HG03066 (cell line): Measurements from ENCODE around the gene NARS2.
"Not testable (repeated sequence)": the region's sequence is repeated elsewhere in the genome, so short reads cannot be mapped to it uniquely, and the experiment has no call there.

Experiments
- ATAC-seq: cut with Tn5 transposase; IDR thresholded peaks from one replicate; pipeline ENCODE4 v1.9.1; 2021; ENCODE audit warnings: low read depth; ENCODE audit not compliant: unreplicated experiment

The NARS2 gene, protein sequence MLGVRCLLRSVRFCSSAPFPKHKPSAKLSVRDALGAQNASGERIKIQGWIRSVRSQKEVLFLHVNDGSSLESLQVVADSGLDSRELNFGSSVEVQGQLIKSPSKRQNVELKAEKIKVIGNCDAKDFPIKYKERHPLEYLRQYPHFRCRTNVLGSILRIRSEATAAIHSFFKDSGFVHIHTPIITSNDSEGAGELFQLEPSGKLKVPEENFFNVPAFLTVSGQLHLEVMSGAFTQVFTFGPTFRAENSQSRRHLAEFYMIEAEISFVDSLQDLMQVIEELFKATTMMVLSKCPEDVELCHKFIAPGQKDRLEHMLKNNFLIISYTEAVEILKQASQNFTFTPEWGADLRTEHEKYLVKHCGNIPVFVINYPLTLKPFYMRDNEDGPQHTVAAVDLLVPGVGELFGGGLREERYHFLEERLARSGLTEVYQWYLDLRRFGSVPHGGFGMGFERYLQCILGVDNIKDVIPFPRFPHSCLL

DNA sequence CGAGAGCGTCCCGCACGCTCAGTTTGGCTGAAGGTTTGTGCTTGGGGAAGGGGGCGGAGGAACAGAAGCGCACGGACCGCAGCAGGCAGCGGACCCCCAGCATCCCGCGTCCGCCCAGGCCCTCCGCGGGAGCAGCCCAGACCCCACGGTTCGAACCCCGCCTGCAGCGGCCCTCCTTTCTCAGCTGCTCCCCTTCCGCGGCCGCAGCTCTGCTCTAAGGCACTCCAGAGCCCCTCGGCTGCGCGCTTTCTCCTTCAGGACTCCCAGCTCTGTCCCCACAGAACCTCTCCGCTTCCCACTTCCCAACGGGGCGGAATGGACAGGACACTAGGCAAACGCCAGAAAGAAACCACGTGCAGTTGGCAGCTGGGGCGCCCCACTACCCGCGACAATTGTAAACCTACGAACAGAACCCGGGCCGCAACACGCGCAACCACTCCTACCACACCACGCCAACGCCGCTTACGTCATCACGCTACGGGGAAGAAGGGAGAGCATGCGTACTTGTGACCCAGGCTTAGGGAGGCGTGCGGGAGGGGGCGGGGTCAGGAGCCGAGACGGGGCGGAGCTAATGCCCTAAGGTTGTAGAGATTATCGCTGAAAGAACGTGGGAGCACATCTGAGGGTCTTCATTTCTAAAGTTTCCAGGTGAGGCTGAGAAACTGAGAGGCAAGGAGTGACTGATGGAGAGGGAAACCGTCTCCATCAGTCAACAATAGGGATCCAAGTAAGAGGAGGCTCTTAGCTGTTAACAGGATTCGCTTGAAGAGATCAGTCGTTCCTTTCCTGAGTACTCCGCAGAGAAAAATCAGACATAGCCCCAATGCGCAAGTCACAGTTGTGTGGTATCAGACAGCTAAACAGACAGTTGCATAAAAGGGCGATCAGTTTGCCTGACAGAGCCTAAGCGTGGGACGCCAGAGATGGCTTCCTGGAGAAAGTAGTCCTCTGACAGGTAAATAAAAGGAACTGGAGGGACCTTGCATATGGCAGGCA is at the start of gene NARS2:
Gene NARS2, minus strand, starts transcription at position 479 of the 996 bp plus-strand sequence. Its CDS starts 376 bp downstream, at position 103.
- peak; percentile 94 for ATAC-seq

DNA sequence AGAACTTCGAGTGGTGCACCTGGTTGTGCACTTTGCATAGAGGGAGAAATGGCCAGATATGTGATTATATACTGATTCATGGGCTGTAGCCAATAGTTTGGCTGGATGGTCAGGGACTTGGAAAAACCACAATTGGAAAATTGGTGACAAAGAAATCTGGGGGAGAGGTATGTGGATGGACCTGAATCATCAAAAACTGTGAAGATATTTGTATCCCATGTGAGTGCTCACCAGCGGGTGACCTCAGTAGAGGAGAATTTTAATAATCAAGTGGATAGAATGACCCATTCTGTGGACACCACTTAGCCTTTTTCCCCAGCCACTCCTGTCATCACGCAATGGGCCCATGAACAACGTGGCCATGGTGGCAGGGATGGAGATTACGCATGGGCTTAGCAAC is 48.0 kb upstream of the NARS2 start:
- no peak for ATAC-seq

DNA sequence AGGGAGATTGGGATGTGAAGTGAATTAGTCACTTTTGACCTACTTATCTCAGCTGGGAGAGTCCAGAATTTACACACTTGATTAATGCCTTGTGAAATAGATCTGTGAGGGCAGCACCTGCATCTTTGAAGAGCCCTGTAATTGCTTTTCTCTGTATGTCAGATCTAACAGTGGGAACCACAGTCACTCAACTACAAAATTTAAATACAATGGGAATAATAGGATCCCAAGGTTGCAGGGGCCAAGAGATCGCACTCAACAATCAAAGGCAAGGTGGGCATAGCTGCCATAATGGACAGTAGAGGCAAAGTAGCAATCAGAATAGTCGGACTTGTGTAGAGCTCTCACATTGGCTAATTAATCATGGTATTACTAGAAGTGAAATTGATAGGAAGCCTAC is 45.5 kb upstream of the NARS2 start:
- no peak for ATAC-seq

DNA sequence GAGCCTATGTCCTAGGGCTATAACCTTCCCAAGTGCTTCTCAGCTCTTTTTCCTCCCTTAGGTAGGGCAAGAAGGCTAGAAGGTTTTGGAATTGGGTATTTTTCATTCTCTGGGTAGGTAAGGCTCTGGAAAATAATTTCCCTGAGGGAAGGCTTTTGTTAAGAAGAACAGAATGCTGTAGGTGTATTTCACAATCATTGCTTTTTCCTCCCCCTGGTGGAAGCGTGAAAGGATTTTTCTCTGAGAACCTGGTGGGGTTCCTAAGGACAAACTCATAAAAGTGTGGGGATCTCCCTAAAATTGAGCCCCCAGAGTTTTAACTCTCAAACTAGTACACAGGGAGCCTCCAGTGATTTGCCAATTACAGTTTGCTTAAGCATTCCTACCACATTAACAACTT is 41.1 kb upstream of the NARS2 start:
- ATAC-seq: no peak

DNA sequence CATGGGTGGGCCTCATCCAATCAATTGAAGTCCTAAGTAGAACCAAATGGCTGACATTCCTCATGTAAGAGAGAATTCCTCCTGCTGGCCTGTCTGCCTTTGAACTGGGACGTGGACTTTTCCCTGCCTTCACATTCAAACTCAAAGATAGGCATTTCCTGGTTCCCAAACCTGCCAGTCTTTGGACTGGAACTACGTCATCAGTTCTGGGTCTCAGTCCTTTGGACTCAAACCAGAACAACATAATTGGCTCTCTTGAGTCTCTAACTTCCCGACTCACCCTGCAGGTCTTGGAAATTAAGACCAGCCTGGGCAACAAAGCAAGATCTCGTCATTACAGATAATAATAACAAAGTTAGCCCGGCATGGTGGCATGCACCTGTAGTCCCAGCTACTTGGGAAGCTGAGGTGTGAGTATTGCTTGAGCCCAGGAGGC is 38.7 kb upstream of the NARS2 start:
- ATAC-seq: no peak

DNA sequence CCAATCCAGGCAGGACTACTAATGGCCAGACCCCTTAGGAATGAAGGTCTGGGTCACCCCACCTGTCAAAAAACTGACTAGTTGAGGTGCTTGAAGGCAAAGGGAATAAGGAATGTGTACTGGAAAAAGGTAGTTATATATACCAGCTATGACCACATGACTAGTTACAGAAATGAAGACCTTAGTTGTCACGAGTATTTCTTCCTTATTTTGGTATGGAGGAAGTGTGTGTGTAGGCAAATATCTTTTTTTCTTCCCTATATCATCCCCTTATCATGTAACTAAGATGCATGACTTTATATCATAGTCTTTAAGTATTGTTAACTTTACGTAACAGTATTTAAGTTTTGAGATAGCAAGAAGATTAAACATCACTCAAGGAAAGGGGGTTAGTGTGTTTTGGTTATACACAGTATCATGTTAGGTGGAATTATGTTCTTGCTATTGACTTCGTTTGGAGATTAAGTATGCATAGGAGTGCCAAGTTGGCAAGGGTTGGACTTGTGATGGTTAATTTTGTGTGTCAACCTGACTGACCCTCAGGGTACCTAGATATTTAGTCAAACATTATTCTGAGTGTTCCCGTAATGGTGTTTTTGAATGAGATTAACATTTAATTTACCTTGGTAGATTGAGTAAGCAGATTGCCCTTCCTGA is 38.2 kb upstream of the NARS2 start:
- no peak for ATAC-seq

DNA sequence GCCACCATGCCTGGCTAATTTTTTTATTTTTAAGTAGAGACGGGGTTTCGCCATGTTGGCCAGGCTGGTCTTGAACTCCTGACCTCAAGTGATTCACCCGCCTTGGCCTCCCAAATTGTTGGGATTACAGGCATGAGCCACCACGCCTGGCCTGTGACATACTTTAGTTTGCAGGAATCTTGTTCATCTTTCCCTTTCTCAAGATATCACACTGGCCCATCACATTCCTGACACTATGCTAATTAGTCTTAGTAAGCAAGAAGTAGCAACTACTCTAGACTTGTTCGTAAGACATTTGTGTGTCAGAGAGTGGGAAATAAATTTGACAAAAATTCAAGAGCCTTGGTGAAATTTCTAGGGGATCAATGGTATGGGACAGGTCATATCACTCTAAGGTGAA is 34.7 kb upstream of the NARS2 start:
- not testable (repeated sequence) for ATAC-seq

DNA sequence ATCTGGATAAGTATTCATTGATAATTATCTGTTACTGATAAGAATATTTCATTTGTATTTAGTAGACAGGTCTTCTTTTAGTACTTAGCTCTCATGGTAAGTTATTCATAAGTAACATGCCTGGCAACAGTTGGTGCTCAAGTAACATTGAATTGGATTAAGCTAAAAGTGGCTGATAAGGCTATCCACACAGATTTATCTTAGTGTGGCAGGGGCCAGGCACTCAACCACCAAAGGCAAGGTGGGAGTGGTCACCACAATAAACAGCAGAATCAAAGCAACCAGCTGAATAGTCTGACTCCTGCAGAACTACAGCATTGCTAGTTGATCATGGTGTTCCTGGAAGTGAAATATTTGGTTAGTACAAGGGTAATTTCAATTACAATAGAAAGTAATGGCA is 33.0 kb upstream of the NARS2 start:
- ATAC-seq: no peak

DNA sequence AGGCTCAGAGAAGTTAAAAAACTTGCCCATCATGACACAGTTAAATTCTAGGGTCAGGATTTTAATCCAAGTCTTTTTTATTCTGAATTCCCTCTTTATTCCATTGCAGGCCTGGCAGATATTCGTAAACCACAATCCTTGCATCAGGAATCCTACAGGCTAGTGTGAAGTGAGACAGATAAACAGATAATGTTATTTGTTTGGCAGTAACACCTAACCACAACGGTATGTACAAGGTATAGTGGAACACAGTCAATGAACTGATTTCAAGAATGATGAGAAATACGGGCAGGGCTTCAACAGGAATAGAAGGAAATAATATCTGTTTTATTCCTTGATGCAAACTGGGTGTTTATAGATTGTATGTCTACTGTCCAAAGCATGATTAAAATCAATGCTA is 32.0 kb upstream of the NARS2 start:
- ATAC-seq: no peak

DNA sequence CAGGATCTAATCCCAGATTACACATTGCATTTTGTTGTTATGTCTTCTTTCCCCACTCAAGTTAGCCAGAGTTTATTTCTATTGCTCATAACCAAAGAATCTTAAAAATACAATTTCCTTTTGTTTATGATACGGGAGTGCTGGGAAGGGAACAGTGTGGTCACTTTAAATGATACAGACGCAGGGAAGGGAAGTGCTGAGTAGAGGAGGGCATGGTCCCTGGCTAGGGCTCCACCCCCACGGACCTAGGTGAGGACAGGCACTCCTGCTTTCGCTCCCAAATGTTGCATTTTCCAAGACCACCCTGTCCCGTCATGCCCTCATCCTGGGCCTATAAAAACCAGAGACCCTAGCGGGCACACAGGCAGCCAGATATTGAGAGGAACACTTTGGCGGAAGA is 30.6 kb upstream of the NARS2 start:
- ATAC-seq: no peak

DNA sequence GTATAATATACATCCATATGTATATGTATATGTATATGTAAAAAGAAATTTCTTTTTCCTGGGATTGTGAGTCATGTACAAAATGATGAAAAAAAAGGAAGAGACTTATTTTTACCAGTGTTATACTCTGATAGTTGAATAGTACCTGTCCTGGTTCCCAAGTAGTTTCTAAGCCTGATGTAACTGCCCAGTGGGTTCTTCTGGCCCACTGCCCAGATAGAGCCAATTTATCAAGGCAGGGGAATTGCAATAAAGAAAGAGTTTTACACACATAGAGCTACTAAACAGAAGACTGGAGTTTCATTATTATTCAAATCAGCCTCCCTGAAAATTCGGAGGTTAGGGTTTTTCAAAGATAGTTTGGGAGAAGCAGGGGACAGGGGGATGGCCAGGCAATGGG is 29.1 kb upstream of the NARS2 start:
- no peak for ATAC-seq

DNA sequence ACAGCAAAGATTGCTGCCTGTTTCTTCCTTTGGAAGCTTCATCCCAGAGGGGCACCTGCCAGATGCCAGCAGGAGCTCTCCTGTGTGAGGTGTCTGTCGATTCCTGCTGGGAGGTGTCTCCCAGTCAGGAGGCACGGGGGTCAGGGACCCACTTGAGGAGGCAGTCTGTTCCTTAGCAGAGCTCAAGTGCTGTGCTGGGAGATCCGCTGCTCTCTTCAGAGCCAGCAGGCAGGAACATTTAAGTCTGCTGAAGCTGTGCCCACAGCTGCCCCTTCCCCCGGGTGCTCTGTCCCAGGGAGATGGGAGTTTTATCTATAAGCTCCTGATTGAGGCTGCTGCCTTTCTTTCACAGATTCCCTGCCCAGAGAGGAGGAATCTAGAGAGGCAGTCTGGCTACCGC is 28.1 kb upstream of the NARS2 start:
- not testable (repeated sequence) for ATAC-seq

DNA sequence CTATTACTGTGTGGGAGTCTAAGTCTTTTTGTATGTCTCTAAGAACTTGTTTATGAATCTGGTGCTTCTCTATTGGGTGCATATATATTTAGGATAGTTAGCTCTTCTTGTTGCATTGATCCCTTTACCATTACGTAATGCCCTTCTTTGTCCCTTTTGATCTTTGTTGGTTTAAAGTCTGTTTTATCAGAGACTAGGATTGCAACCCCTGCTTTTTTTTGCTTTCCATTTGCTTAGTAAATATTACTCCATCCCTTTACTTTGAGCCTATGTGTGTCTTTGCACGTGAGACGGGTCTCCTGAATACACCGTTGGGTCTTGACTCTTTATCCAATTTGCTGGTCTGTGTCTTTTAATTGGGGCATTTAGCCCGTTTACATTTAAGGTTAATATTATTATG is 26.4 kb upstream of the NARS2 start:
- ATAC-seq: not testable (repeated sequence)

DNA sequence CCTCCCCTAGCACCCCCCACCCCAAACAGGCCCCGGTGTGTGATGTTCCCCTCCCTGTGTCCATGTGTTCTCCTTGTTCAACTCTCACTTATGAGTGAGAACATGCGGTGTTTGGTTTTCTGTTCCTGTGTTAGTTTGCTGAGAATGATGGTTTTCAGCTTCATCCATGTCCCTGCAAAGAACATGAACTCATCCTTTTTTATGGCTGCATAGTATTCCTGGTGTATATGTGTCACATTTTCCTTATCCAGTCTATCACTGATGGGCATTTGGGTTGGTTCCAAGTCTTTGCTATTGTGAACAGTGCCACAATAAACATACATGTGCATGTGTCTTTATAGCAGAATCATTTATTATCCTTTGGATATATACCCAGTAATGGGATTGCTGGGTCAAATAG is 22.9 kb upstream of the NARS2 start:
- ATAC-seq: not testable (repeated sequence)

DNA sequence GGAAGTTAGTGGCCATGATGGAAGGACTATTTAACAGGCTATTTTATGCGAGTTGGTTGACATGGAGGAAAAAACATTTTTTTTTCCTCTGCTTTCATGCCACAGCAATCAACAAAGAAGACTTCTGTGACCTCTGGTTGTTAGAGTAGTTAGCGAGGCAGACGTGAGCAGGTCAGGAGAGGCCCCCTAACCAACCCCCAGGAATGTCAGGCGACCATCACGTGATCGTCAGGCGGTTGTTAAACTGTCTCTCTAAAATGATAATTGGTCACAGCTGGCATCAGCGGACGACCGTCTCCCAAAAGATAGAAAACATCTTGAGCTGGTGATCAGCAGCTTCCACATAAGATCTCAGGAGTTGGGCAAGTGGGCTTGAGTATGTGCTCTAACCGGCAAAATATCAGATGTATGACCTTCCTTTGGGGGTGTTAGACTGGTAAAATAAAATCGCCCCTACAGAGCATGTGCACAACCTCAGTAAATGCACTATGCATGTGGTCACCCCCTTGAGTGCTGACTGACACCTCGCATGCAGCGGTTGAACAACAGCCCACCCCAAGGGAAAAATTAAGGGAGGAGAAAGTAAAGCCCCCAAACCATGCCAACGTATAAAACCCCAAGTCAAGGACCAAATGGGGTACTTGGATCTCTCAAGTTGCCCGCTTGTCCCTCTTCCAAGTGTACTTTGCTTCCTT is 20.9 kb upstream of the NARS2 start:
- no peak for ATAC-seq

DNA sequence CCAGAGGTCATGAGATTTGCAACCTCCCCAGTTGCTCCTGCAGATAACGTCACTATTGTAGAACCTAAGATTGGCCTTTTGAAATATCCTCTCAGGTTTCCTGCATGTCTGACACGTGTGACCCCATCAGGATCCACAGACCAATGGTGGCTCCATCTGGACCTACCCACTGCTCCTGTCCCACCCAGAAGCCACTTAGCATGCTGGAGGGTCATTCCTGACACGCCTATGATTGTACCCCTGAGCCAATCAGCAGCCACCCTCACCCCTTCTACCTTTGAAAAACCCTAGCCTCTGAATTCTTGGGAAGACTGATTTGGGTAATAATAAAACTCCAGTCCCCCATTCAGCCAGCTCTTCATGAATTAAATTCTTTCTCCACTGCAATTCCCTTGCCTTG is 20.1 kb upstream of the NARS2 start:
- no peak for ATAC-seq

DNA sequence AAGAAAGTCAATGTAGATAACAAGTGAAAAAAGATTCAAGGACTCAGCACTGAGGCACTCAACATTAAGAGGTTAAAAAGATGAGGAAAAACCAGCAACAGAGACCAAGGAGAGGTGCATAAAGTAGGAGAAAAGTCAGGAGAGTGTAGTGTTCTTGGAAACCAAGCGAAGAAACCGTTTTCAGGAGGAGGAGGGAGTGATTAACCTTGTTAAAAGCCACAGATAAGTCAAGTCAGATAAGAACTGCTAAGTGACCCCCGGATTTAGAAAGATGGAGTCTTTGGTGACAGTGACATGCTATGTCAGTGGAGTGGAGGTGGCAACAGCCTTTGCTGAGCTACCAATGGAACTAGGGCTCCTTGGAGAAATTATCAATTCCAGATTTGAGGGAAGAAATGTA is 13.9 kb upstream of the NARS2 start:
- ATAC-seq: no peak

DNA sequence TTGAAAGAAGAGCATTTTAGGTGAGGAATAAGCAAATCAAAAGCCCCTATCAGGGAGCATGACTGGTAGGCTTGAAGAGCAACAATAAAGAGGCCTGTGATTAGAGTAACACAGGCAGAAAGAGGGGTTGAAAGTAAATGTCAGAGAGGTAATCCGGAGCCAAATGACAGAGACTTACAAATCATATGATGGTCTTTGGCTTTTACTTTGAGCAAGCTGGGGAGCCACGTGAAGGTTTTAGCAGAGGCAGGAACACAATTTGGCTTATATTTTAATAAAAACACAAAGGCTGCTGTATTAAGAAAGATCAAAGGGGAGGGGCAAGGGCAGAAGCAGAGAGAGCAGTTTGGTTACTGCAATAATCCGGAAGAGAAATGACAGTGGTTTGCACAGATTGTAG is 12.8 kb upstream of the NARS2 start:
- ATAC-seq: no peak

DNA sequence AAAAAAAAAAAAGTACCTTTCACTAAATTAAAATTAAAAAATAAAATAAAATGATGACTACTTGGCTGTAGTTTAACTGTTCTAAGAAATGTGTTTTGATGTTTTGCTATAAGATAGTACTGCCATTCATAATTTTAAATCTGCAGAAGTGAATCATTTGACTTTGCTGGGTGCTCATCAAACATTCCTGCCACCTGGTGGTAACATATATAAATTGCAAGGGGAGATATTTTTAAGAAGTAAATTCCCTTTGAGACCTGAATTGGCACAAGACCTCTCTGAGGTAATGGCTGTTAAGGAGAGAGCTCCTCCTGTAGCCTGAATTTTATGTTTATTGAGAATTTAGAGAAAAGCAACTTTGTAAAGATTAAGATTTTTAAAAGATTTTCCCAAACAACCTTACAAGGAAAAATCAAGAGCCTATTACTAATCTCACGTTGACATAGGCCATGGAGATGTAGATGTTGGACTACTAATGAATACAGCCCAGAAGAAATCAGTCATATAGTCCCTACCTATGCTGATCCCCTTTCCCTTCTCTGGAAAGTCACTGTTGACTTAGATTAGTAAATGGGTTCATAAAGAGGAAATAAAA is 11.9 kb upstream of the NARS2 start:
- ATAC-seq: no peak

DNA sequence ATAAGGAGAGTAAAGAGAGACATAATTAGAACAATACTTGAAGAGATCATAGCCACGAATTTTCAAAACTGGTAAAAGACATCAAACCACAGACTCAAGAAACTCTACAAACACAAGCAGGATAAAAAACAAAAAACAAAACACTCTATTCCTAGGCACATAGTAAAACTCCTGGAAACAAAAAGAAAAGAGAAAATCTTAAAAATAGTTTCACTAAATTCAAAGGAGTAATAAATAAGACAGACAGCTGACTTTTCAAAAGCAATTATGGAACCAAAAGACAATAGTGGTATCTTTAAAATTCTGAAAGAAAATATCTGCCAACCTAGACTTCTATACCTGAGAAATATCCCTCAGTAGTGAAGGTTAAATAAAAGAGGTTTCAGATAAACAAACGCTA is 9.2 kb upstream of the NARS2 start:
- ATAC-seq: no peak
